IMR-90 (cell line): ENCODE results near the gene TMEM86B. TPM values are rescaled to one million over a fixed set of nuclear protein-coding genes. Genes with fewer than 3 reads are reported as not detected.

Experiments used
- ATAC-seq: fragments of 200-7000 bp; cut with Tn5 transposase; 2 replicates; pipeline ENCODE4 v1.9.1; 2020; ENCODE audit warnings: low read depth, mild to moderate bottlenecking, moderate library complexity
- BruUV-seq: library from RNA; stranded (reverse); fragments of 400-500 nt; replicated peaks from 2 replicates; lab custom pipeline; 2021; lab: Mats Ljungman, UMichigan
- CTCF ChIA-PET: fragments of 300-600 bp; formaldehyde crosslinking; extraction: SDS; loops from one replicate; lab custom pipeline; 2021; ENCODE audit warnings: antibody characterized with exemption; lab: Yijun Ruan, JAX
- POLR2A ChIA-PET: fragments of 300-600 bp; sonication (Branson Sonifier 250); formaldehyde crosslinking; loops from one replicate; lab custom pipeline; 2022; ENCODE audit warnings: antibody characterized with exemption; ENCODE audit not compliant: unreplicated experiment; lab: Charles Lee
- DNase-seq: peaks from one replicate; pipeline ENCODE4 v3.0.0; 2013
- H2AFZ ChIP-seq: replicated peaks from 2 replicates; pipeline ENCODE3; 2013; ENCODE audit warnings: low read length, mild to moderate bottlenecking; ENCODE audit not compliant: poor library complexity
- H2AK5ac ChIP-seq: 2 replicates; pipeline ENCODE4 v1.6.1; 2013; ENCODE audit warnings: low read depth, low read length, inconsistent platforms
- H2AK9ac ChIP-seq: replicated peaks from 2 replicates; pipeline ENCODE3; 2013; ENCODE audit warnings: mild to moderate bottlenecking, low read depth, low read length, moderate library complexity; ENCODE audit not compliant: poor library complexity
- H2BK120ac ChIP-seq: 2 replicates; pipeline ENCODE4 v1.6.1; 2013; ENCODE audit warnings: low read depth, low read length, inconsistent platforms
- H2BK15ac ChIP-seq: 3 replicates; pipeline ENCODE4 v1.6.1; 2013; ENCODE audit warnings: low read depth, low read length, inconsistent platforms
- H2BK20ac ChIP-seq: 2 replicates; pipeline ENCODE4 v1.6.1; 2013; ENCODE audit warnings: low read depth, mild to moderate bottlenecking, inconsistent platforms, low read length, moderate library complexity
- H2BK5ac ChIP-seq: 2 replicates; pipeline ENCODE4 v1.6.1; 2013; ENCODE audit warnings: mild to moderate bottlenecking, low read depth, low read length, inconsistent platforms; ENCODE audit not compliant: poor library complexity, severe bottlenecking
- H3K14ac ChIP-seq: replicated peaks from 2 replicates; pipeline ENCODE4 v1.6.1; 2013; ENCODE audit warnings: low read depth, low read length, inconsistent platforms
- H3K18ac ChIP-seq: 2 replicates; pipeline ENCODE4 v1.6.1; 2013; ENCODE audit warnings: low read depth, low read length, control low read depth
- H3K23ac ChIP-seq: 2 replicates; pipeline ENCODE4 v1.6.1; 2013; ENCODE audit warnings: low read depth, low read length, inconsistent platforms
- H3K27ac ChIP-seq: 2 replicates; pipeline ENCODE4 v1.5.1; 2013; ENCODE audit warnings: mild to moderate bottlenecking, control low read depth, low read length; ENCODE audit not compliant: insufficient read depth
- H3K27me3 ChIP-seq: 2 replicates; pipeline ENCODE4 v1.6.1; 2013; ENCODE audit warnings: low read length; ENCODE audit not compliant: control insufficient read depth, insufficient read depth
- H3K36me3 ChIP-seq: 2 replicates; pipeline ENCODE4 v1.6.1; 2013; ENCODE audit warnings: low read length, mixed read lengths; ENCODE audit not compliant: control insufficient read depth, insufficient read depth
- H3K4ac ChIP-seq: 2 replicates; pipeline ENCODE4 v1.6.1; 2013; ENCODE audit warnings: low read depth, low read length, inconsistent platforms
- H3K4me1 ChIP-seq: 2 replicates; pipeline ENCODE4 v1.6.1; 2013; ENCODE audit warnings: low read length, mixed read lengths; ENCODE audit not compliant: control insufficient read depth, insufficient read depth
- H3K4me2 ChIP-seq: 2 replicates; pipeline ENCODE4 v1.6.1; 2013; ENCODE audit warnings: low read depth, mild to moderate bottlenecking, control low read depth, low read length, moderate library complexity
- H3K4me3 ChIP-seq: 2 replicates; pipeline ENCODE4 v1.5.1; 2013; ENCODE audit warnings: low read depth, mild to moderate bottlenecking, control low read depth, low read length, moderate library complexity; ENCODE audit not compliant: insufficient read depth
- H3K56ac ChIP-seq: 2 replicates; pipeline ENCODE4 v1.6.1; 2013; ENCODE audit warnings: low read length, inconsistent platforms; ENCODE audit not compliant: insufficient read depth; ENCODE audit errors: extremely low read depth
- H3K79me1 ChIP-seq, 2 experiments: 2 replicates each; pipeline ENCODE4 v1.6.1; 2013; ENCODE audit warnings: low read length in 2 of 2, inconsistent platforms in 1 of 2, low read depth in 1 of 2
- H3K9ac ChIP-seq: 2 replicates; pipeline ENCODE4 v1.6.1; 2013; ENCODE audit warnings: low read depth, low read length, control low read depth
- H3K9me1 ChIP-seq: 2 replicates; pipeline ENCODE4 v1.6.1; 2013; ENCODE audit warnings: low read length, inconsistent platforms; ENCODE audit not compliant: insufficient read depth
- H3K9me3 ChIP-seq: 2 replicates; pipeline ENCODE4 v1.6.1; 2013; ENCODE audit warnings: low read length; ENCODE audit not compliant: control insufficient read depth, insufficient read depth
- H4K20me1 ChIP-seq: 2 replicates; pipeline ENCODE4 v1.6.1; 2013; ENCODE audit warnings: low read length, inconsistent platforms; ENCODE audit not compliant: insufficient read depth
- H4K5ac ChIP-seq: 2 replicates; pipeline ENCODE4 v1.6.1; 2013; ENCODE audit warnings: mild to moderate bottlenecking, low read depth, low read length, control low read depth
- H4K8ac ChIP-seq, 2 experiments: 2 replicates each; pipeline ENCODE4 v1.6.1; 2013; ENCODE audit warnings: low read depth in 2 of 2, low read length in 2 of 2, control low read depth in 1 of 2, inconsistent platforms in 1 of 2
- H4K91ac ChIP-seq: 2 replicates; pipeline ENCODE4 v1.6.1; 2013; ENCODE audit warnings: low read depth, low read length, inconsistent platforms; ENCODE audit not compliant: insufficient read depth
- BHLHE40 ChIP-seq: fragments of 150-350 bp; IDR thresholded peaks from 2 replicates; pipeline ENCODE4 v1.6.1; 2016; ENCODE audit warnings: mild to moderate bottlenecking, low read depth, low read length
- CEBPB ChIP-seq: IDR thresholded peaks from 2 replicates; pipeline ENCODE4 v1.6.1; 2012; ENCODE audit warnings: low read depth, low read length, improper control_type of control experiment
- CHD1 ChIP-seq: IDR thresholded peaks from 2 replicates; pipeline ENCODE4 v1.6.1; 2012; ENCODE audit warnings: low read depth, low read length, improper control_type of control experiment
- ELK1 ChIP-seq: fragments of 150-350 bp; IDR thresholded peaks from 2 replicates; pipeline ENCODE4 v1.6.1; 2016; ENCODE audit warnings: low read depth, mild to moderate bottlenecking, low read length, moderate library complexity, borderline replicate concordance
- FOS ChIP-seq: fragments of 150-350 bp; IDR thresholded peaks from 2 replicates; pipeline ENCODE4 v1.6.1; 2016; ENCODE audit warnings: low read depth, low read length
- MAFK ChIP-seq: IDR thresholded peaks from 2 replicates; pipeline ENCODE4 v1.6.1; 2012; ENCODE audit warnings: low read depth, low read length, improper control_type of control experiment
- MAZ ChIP-seq: IDR thresholded peaks from 2 replicates; pipeline ENCODE4 v1.6.1; 2012; ENCODE audit warnings: low read depth, mild to moderate bottlenecking, low read length, improper control_type of control experiment, moderate library complexity, borderline replicate concordance
- MXI1 ChIP-seq: IDR thresholded peaks from 2 replicates; pipeline ENCODE4 v1.6.1; 2012; ENCODE audit warnings: low read depth, mild to moderate bottlenecking, low read length, moderate library complexity, borderline replicate concordance
- NFE2L2 ChIP-seq: fragments of 150-350 bp; IDR thresholded peaks from 2 replicates; pipeline ENCODE4 v1.6.1; 2016; ENCODE audit warnings: low read depth, mild to moderate bottlenecking, low read length
- POLR2A ChIP-seq: IDR thresholded peaks from 2 replicates; pipeline ENCODE4 v1.6.1; 2012; ENCODE audit warnings: mild to moderate bottlenecking, low read depth, low read length
- RAD21 ChIP-seq: IDR thresholded peaks from 2 replicates; pipeline ENCODE4 v1.6.1; 2012; ENCODE audit warnings: low read length, improper control_type of control experiment
- RCOR1 ChIP-seq: IDR thresholded peaks from 2 replicates; pipeline ENCODE4 v1.6.1; 2012; ENCODE audit warnings: mild to moderate bottlenecking, low read length, improper control_type of control experiment; ENCODE audit not compliant: insufficient replicate concordance
- RFX5 ChIP-seq: IDR thresholded peaks from 2 replicates; pipeline ENCODE4 v1.8.0; 2012; ENCODE audit warnings: low read depth, mild to moderate bottlenecking, low read length, moderate library complexity
- SMC3 ChIP-seq: fragments of 150-350 bp; IDR thresholded peaks from 2 replicates; pipeline ENCODE4 v1.6.1; 2016; ENCODE audit warnings: low read depth, mild to moderate bottlenecking, antibody characterized with exemption, low read length, moderate library complexity
- USF2 ChIP-seq: fragments of 150-350 bp; IDR thresholded peaks from 2 replicates; pipeline ENCODE4 v1.6.1; 2017; ENCODE audit warnings: mild to moderate bottlenecking, antibody characterized with exemption, low read length, low read depth
- WGBS, 2 experiments: methylation state at CpG; one replicate each; pipeline versions ENCODE4 v1.1.5 to v1.1.7; 2013; ENCODE audit warnings: missing lambda C conversion rate in 2 of 2; ENCODE audit not compliant: insufficient read length in 1 of 2; ENCODE audit errors: extremely low coverage in 2 of 2; 5-methylcytosine and 5-hydroxymethylcytosine counted together
- dilution Hi-C: fragments of 300-500 bp; cut with HindIII; formaldehyde crosslinking; loops from one replicate; pipeline ENCODE4 v1.14.3; 2018; ENCODE audit warnings: low sequenced_read_pairs; ENCODE audit not compliant: unreplicated experiment
- in situ Hi-C: fragments of 300-500 bp; cut with MboI; formaldehyde crosslinking; loops from 3 replicates; pipeline ENCODE4 v1.14.3; 2019; ENCODE audit warnings: low sequenced_read_pairs, inconsistent platforms, mixed read lengths
- intact Hi-C: fragments of 100-400 bp; cut with micrococcal nuclease; formaldehyde crosslinking; loops from 2 replicates; pipeline ENCODE4 v1.10.0; 2022
- polyA plus RNA-seq, 3 experiments: library from polyadenylated mRNA; depleted of rRNA; stranded (reverse); fragments of >200 nt; gene quantifications; 2 replicates each; pipeline ENCODE4 v1.2.3, GENCODE V29; 2012; ENCODE audit warnings: low replicate concordance in 1 of 3
- total RNA-seq: library from RNA; depleted of rRNA; stranded (reverse); fragments of >200 nt; gene quantifications from 2 replicates; pipeline ENCODE4 v1.2.3, GENCODE V29; 2012
- TF ChIP-seq, protein P1 (sequence below): conservative IDR thresholded peaks from 2 replicates; pipeline ENCODE4 v1.5.1; 2012; ENCODE audit warnings: mild to moderate bottlenecking, low read depth, low read length, improper control_type of control experiment

TMEM86B gene
- total and polyA plus RNA-seq, 2 of the 4 experiments (the other 2 are of a cell fraction), result 0.18 to 2.4 TPM

DNA sequence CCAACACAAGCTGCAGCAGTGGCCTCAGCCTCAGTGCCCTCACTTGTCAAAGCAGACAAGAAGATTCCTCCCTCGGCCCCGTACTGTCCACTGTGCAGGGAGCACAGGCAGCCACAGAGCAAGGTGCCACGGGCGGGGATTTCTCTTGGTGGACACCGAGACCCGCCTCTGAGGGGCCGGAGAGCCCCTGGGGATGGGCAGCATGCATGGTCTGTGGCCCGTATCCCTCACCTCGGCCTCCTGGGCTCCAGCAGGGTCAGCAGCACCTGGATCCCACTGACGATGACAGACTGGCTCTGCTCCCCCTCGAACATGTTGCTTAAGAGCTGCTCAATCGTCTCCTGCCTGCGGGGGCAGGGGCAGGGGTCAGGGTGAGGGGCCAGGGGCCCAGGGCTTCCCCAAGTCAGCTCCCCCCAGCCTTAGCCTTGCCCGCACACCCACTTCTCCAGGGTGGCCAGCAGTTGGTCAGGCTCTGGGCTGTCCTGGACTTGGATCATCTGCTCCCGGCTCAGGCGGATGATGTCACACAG, 13.4 kb upstream of the TMEM86B start:
- Histone ChIP-seq H4K20me1 (peaks cover 9% of the 10 kb centered on the region), H3K4ac (no peak overlapping the region), H3K56ac (no peak overlapping the region), H4K5ac (no peak overlapping the region), H3K4me3 (no peak overlapping the region), H2BK20ac (no peak overlapping the region), H3K79me1 (peaks cover 8 to 45% of the 10 kb centered on the region in 2 experiments; a peak in 3 of 4 replicates), H2AFZ (no peak overlapping the region), H3K27me3 (no peaks in the 10 kb centered on the region), H3K36me3 (peaks cover 77% of the 10 kb centered on the region), H3K9ac (no peak overlapping the region), H3K14ac (no peak overlapping the region), H3K18ac (no peak overlapping the region), H4K91ac (no peak overlapping the region), H3K9me1 (peaks cover 5% of the 10 kb centered on the region), H2BK120ac (no peak overlapping the region), H3K4me2 (no peak overlapping the region), H3K23ac (no peak overlapping the region), H3K9me3 (no peaks in the 10 kb centered on the region), H2BK5ac (no peak overlapping the region), H2AK9ac (no peak overlapping the region), H3K4me1 (no peaks in the 10 kb centered on the region), H3K27ac (no peak overlapping the region), H2AK5ac (no peak overlapping the region), H2BK15ac (no peak overlapping the region), H4K8ac (no peak overlapping the region)
- TF ChIP-seq FOS (no peak), NFE2L2 (no peak), MXI1 (no peak), BHLHE40 (no peak), CHD1 (no peak), RCOR1 (no peak), SMC3 (no peak), ELK1 (no peak), CEBPB (no peak), MAZ (no peak), USF2 (no peak), RAD21 (no peak), POLR2A (no peak), MAFK (no peak), RFX5 (no peak)
- TF ChIP-seq, protein P1, sequence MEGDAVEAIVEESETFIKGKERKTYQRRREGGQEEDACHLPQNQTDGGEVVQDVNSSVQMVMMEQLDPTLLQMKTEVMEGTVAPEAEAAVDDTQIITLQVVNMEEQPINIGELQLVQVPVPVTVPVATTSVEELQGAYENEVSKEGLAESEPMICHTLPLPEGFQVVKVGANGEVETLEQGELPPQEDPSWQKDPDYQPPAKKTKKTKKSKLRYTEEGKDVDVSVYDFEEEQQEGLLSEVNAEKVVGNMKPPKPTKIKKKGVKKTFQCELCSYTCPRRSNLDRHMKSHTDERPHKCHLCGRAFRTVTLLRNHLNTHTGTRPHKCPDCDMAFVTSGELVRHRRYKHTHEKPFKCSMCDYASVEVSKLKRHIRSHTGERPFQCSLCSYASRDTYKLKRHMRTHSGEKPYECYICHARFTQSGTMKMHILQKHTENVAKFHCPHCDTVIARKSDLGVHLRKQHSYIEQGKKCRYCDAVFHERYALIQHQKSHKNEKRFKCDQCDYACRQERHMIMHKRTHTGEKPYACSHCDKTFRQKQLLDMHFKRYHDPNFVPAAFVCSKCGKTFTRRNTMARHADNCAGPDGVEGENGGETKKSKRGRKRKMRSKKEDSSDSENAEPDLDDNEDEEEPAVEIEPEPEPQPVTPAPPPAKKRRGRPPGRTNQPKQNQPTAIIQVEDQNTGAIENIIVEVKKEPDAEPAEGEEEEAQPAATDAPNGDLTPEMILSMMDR, result no peak
- in situ Hi-C loops (no loop called here), intact Hi-C loops (no loop called here), dilution Hi-C loops (no loop called here)
- no peak for ATAC-seq
- CTCF ChIA-PET, result interaction anchor here (0.6 to 0.7 kb wide), 2 partner anchors 27 to 176 kb away, joined by 3 to 7 read pairs; no protein-coding TSS in a partner anchor
- DNase-seq, result no peak
- POLR2A ChIA-PET, result no interaction called here
- WGBS, 2 experiments, result 93% methylated on average over 13 of the region's 16 CpGs; no CpG with 5 or more reads in 1 of the 2 experiments
- no TSS peak for BruUV-seq
